ENCODE data around the gene UBE2D4. TPM values are rescaled to one million over a fixed set of nuclear protein-coding genes. Genes with fewer than 3 reads are reported as not detected.
A peak's percentile ranks its signal among the peaks of the same experiment; 100 is the strongest.
"Not testable (repeated sequence)": the region's sequence is repeated elsewhere in the genome, so short reads cannot be mapped to it uniquely, and the experiment has no call there.

Gene UBE2D4
- total RNA-seq, 1 experiment from 2014 or later: 11.8 TPM

DNA sequence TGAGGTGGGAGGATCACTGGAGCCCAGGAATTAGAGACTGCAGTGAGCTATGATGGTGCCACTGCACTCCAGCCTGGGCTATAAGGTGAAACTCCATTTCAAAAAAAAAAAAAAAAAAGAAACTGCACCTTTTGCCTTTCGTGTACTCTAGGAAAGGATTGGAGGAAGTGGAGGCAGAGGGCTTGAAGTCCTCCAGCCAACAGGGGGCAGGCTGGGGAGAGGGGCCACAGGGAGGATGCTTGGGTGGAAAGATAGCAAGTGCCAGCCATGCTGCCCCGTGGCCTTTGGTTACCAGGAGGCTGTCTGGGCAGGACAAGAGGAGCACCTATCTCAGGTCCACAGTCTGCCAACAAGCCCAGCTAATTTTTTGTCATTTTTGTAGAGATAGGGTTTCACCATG lies 57.5 kb downstream of the UBE2D4 start:
- H3K4me3 ChIP-seq (ENCODE audit: low read depth, low read length, poor library complexity, severe bottlenecking); H3K9me3 ChIP-seq (ENCODE audit: low read depth, low read length, poor library complexity, severe bottlenecking); DNase-seq (ENCODE audit: low spot score); CTCF ChIA-PET; BruUV-seq (replicated peaks); H3K36me3 ChIP-seq (ENCODE audit: insufficient read depth, low read length, poor library complexity, severe bottlenecking); H3K4me1 ChIP-seq (ENCODE audit: insufficient read depth, low read length, poor library complexity, severe bottlenecking); H3K27ac ChIP-seq (ENCODE audit: low read depth, low read length, poor library complexity, severe bottlenecking); H3K27me3 ChIP-seq (replicated peaks; ENCODE audit: insufficient read depth, low read depth, low read length, poor library complexity); intact Hi-C loops (cut with micrococcal nuclease; ENCODE audit: unreplicated experiment); POLR2A ChIA-PET (ENCODE audit: low non-redundant PET): not testable (repeated sequence)
- TF ChIP-seq, protein P1, sequence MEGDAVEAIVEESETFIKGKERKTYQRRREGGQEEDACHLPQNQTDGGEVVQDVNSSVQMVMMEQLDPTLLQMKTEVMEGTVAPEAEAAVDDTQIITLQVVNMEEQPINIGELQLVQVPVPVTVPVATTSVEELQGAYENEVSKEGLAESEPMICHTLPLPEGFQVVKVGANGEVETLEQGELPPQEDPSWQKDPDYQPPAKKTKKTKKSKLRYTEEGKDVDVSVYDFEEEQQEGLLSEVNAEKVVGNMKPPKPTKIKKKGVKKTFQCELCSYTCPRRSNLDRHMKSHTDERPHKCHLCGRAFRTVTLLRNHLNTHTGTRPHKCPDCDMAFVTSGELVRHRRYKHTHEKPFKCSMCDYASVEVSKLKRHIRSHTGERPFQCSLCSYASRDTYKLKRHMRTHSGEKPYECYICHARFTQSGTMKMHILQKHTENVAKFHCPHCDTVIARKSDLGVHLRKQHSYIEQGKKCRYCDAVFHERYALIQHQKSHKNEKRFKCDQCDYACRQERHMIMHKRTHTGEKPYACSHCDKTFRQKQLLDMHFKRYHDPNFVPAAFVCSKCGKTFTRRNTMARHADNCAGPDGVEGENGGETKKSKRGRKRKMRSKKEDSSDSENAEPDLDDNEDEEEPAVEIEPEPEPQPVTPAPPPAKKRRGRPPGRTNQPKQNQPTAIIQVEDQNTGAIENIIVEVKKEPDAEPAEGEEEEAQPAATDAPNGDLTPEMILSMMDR (conservative IDR thresholded peaks at IDR 0.05; ENCODE audit: low read depth, low read length): 0 out of 2 replicates have a peak, but pooled peaks have one; percentile 15

DNA sequence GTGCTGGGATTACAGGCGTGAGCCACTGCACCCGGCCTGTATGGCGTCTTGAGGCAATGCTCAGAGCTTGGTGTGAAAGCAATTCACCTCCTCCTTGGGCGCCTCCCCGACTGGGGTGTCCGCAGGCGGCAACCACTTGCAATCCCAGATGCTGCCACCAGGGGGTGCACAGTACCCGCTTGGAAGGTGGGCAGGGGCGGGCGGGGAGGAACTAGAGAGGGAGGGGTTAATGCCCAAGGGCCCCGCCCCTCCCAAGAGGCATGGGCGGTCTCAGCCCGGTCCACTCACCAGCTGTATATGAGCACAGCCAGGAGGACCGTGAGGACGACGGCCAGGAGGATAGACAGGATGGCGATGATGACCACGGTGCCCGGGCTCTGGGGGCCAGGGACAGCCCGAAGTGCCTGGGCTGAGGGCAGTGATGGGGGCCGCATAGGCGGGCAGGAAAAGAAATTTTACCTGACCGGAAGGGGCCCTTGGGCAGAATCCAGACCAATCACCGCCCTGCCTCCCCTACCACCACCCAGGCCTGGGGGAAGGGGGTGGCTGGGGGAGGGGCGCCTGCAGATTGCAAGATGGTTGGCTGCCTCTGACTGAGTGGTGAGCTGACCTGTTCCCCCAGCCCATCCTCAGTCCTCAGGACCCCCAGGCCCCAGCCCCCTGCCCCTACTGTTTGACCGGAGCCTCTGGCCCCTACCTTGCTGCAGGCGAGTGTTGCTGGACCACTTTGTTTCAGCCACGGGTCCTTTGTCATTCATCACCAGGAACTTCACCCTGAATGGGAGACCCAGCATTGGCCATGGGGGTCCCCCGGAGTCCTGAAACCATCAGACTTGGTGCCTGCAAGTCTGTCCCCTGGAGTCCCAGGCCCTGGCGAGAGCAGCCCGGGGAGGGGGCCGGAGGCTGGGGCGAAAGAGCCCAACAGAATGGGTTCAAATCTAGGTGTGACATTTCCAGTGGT lies 59.9 kb downstream of the UBE2D4 start:
- H3K4me1 ChIP-seq (ENCODE audit: insufficient read depth, low read length, poor library complexity, severe bottlenecking); CTCF ChIA-PET; intact Hi-C loops (cut with micrococcal nuclease; ENCODE audit: unreplicated experiment); POLR2A ChIA-PET (ENCODE audit: low non-redundant PET); H3K9me3 ChIP-seq (ENCODE audit: low read depth, low read length, poor library complexity, severe bottlenecking); H3K27me3 ChIP-seq (replicated peaks; ENCODE audit: insufficient read depth, low read depth, low read length, poor library complexity); H3K36me3 ChIP-seq (ENCODE audit: insufficient read depth, low read length, poor library complexity, severe bottlenecking); BruUV-seq (replicated peaks); H3K27ac ChIP-seq (ENCODE audit: low read depth, low read length, poor library complexity, severe bottlenecking); H3K4me3 ChIP-seq (ENCODE audit: low read depth, low read length, poor library complexity, severe bottlenecking): not testable (repeated sequence)
- DNase-seq (ENCODE audit: low spot score): peak; percentile 33
- TF ChIP-seq, protein P1 (conservative IDR thresholded peaks at IDR 0.05; ENCODE audit: low read depth, low read length): peak; percentile 56

GRCh38 chr7:43987476-43987875 lies 61.2 kb downstream of the UBE2D4 start:
- CTCF ChIA-PET: not testable (repeated sequence)

DNA sequence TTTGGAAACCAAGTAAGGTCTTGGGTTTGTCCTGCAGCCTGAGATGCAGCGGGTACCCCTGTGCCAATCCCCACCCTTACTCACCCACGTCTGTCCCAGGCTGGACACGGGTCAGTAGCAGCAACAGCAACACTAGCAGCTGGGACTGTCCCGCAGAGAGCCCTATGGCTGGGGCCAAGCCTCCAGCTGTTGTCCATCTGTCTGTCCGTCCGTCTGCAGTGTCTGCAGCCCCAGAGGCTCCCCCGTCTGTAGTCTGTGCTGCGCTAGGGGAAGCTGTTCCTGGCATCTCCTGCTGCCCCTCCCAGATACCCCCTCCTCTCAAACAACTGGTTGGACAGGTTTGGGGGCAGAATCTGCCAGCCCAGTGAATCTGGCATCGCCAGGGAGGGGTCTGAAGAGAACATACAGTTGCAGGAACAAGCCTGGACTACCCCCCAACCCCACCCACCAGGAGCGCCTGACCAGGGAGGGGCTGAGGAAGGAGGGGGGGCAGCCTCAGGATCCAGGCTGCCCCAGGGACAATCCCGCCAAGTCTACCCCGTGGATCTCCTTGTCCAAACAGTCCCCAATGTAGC lies 63.9 kb downstream of the UBE2D4 start:
- H3K27ac ChIP-seq (ENCODE audit: low read depth, low read length, poor library complexity, severe bottlenecking); POLR2A ChIA-PET (ENCODE audit: low non-redundant PET); H3K9me3 ChIP-seq (ENCODE audit: low read depth, low read length, poor library complexity, severe bottlenecking); H3K36me3 ChIP-seq (ENCODE audit: insufficient read depth, low read length, poor library complexity, severe bottlenecking); H3K27me3 ChIP-seq (replicated peaks; ENCODE audit: insufficient read depth, low read depth, low read length, poor library complexity); H3K4me1 ChIP-seq (ENCODE audit: insufficient read depth, low read length, poor library complexity, severe bottlenecking); H3K4me3 ChIP-seq (ENCODE audit: low read depth, low read length, poor library complexity, severe bottlenecking); CTCF ChIA-PET; BruUV-seq (replicated peaks); intact Hi-C loops (cut with micrococcal nuclease; ENCODE audit: unreplicated experiment); DNase-seq (ENCODE audit: low spot score): not testable (repeated sequence)

More at GRCh38 chr7:43987476-43987875, 61.2 kb downstream of the UBE2D4 start:
- POLR2A ChIA-PET (ENCODE audit: low non-redundant PET); DNase-seq (ENCODE audit: low spot score); H3K9me3 ChIP-seq (ENCODE audit: low read depth, low read length, poor library complexity, severe bottlenecking); H3K4me1 ChIP-seq (ENCODE audit: insufficient read depth, low read length, poor library complexity, severe bottlenecking); BruUV-seq (replicated peaks); intact Hi-C loops (cut with micrococcal nuclease; ENCODE audit: unreplicated experiment); H3K4me3 ChIP-seq (ENCODE audit: low read depth, low read length, poor library complexity, severe bottlenecking); H3K36me3 ChIP-seq (ENCODE audit: insufficient read depth, low read length, poor library complexity, severe bottlenecking); H3K27me3 ChIP-seq (replicated peaks; ENCODE audit: insufficient read depth, low read depth, low read length, poor library complexity); H3K27ac ChIP-seq (ENCODE audit: low read depth, low read length, poor library complexity, severe bottlenecking): not testable (repeated sequence)

- H3K4me1 ChIP-seq (ENCODE audit: insufficient read depth, low read length, poor library complexity, severe bottlenecking); CTCF ChIA-PET; BruUV-seq (replicated peaks); H3K27ac ChIP-seq (ENCODE audit: low read depth, low read length, poor library complexity, severe bottlenecking); DNase-seq (ENCODE audit: low spot score); H3K9me3 ChIP-seq (ENCODE audit: low read depth, low read length, poor library complexity, severe bottlenecking); POLR2A ChIA-PET (ENCODE audit: low non-redundant PET); H3K36me3 ChIP-seq (ENCODE audit: insufficient read depth, low read length, poor library complexity, severe bottlenecking); H3K27me3 ChIP-seq (replicated peaks; ENCODE audit: insufficient read depth, low read depth, low read length, poor library complexity); H3K4me3 ChIP-seq (ENCODE audit: low read depth, low read length, poor library complexity, severe bottlenecking); intact Hi-C loops (cut with micrococcal nuclease; ENCODE audit: unreplicated experiment): not testable (repeated sequence)
Observed at GRCh38 chr7:43990829-43991228, 64.6 kb downstream of the UBE2D4 start.

DNA sequence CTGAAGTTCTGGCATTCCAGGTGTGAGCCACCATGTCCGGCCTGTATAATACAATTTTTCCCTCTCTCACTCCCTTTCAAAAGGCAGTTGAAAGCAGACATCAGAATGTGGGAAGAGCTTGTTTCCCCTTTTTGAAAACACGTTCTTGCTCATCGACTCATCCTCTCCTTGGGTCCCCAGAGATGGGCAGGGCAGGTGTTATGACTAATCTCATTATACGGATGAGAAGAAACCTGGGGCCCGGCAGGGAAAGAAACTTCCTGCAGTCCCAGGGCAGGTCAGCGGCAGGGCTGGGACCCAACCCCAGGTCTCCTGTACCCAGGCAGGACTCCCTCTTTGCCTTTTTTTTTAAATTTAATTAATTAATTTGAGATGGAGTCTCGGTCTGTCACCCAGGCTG lies 66.7 kb downstream of the UBE2D4 start:
- H3K9me3 ChIP-seq (ENCODE audit: low read depth, low read length, poor library complexity, severe bottlenecking); H3K27me3 ChIP-seq (replicated peaks; ENCODE audit: insufficient read depth, low read depth, low read length, poor library complexity); intact Hi-C loops (cut with micrococcal nuclease; ENCODE audit: unreplicated experiment); BruUV-seq (replicated peaks); CTCF ChIA-PET; H3K27ac ChIP-seq (ENCODE audit: low read depth, low read length, poor library complexity, severe bottlenecking); DNase-seq (ENCODE audit: low spot score); H3K4me1 ChIP-seq (ENCODE audit: insufficient read depth, low read length, poor library complexity, severe bottlenecking); H3K36me3 ChIP-seq (ENCODE audit: insufficient read depth, low read length, poor library complexity, severe bottlenecking); POLR2A ChIA-PET (ENCODE audit: low non-redundant PET); H3K4me3 ChIP-seq (ENCODE audit: low read depth, low read length, poor library complexity, severe bottlenecking): not testable (repeated sequence)
